H1 (cell line): Measurements from ENCODE around the gene C17orf107. TPM values are rescaled to one million over a fixed set of nuclear protein-coding genes. Genes with fewer than 3 reads are reported as not detected.

Source experiments
- BCL11A ChIP-seq, 2 experiments: IDR thresholded peaks; one replicate each; pipeline ENCODE4 v1.6.1; 2011; ENCODE audit warnings: low read depth in 2 of 2, low read length in 2 of 2, mild to moderate bottlenecking in 2 of 2
- CREB1 ChIP-seq: IDR thresholded peaks from 2 replicates; pipeline ENCODE4 v1.6.1; 2012; ENCODE audit warnings: inconsistent platforms
- KDM4A ChIP-seq: IDR thresholded peaks from one replicate; pipeline ENCODE4 v1.7.1; 2012; ENCODE audit warnings: low read depth, mild to moderate bottlenecking, moderate library complexity, low read length, inconsistent platforms; ENCODE audit not compliant: severe bottlenecking
- POLR2AphosphoS5 ChIP-seq: IDR thresholded peaks from 2 replicates; pipeline ENCODE4 v1.6.1; 2011; ENCODE audit warnings: low read depth, low read length
- POU5F1 ChIP-seq: IDR thresholded peaks from 2 replicates; pipeline ENCODE4 v1.6.1; 2011; ENCODE audit warnings: low read depth, mild to moderate bottlenecking, low read length, moderate library complexity
- SIN3A ChIP-seq, 2 experiments: IDR thresholded peaks in 1 of 2; conservative IDR thresholded peaks in 1 of 2; 2 replicates each; pipeline ENCODE4 v1.6.1; 2011 to 2012; ENCODE audit warnings: low read length in 2 of 2, improper control_type of control experiment in 1 of 2, low read depth in 1 of 2, mild to moderate bottlenecking in 1 of 2
- SIRT6 ChIP-seq: IDR thresholded peaks from one replicate; pipeline ENCODE4 v1.7.1; 2012; ENCODE audit warnings: low read length, inconsistent platforms
- SP2 ChIP-seq: IDR thresholded peaks from 2 replicates; pipeline ENCODE4 v1.6.1; 2012; ENCODE audit warnings: mild to moderate bottlenecking, low read length, inconsistent platforms
- TAF7 ChIP-seq: optimal IDR thresholded peaks from 2 replicates; pipeline ENCODE3; 2011; ENCODE audit warnings: low read depth, mild to moderate bottlenecking, inconsistent platforms, low read length, moderate library complexity, borderline replicate concordance
- polyA plus RNA-seq, 7 experiments: library from polyadenylated mRNA; depleted of rRNA in 3 of 7; stranded (reverse) in 5 of 7; unstranded in 2 of 7; fragments of >200 nt in 5 of 7; fragments of 200-250 nt in 2 of 7; gene quantifications; 1 replicate in 5 of 7; 2 replicates in 1 of 7; 4 replicates in 1 of 7; pipeline versions ENCODE4 v1.2.1 to v1.2.3, GENCODE V29; 2011 to 2013; ENCODE audit warnings: missing spikeins in 2 of 7, mixed read lengths in 2 of 7
- total RNA-seq: library from RNA; stranded (reverse); fragmentation: NEBNext Ultra II Directional; extraction: Animal tissue kit (Norgen Biotek cat#: 25700); gene quantifications from 2 replicates; pipeline ENCODE4 v1.2.1, GENCODE V29; 2021
- TF ChIP-seq, protein P1 (sequence below): fragments of 300-600 bp; sonication (generic); IDR thresholded peaks from 2 replicates; pipeline ENCODE4 v1.7.1; 2012; ENCODE audit warnings: low read length, moderate library complexity, mild to moderate bottlenecking, inconsistent platforms; ENCODE audit not compliant: insufficient replicate concordance
- TF ChIP-seq, protein P2 (sequence below): IDR thresholded peaks from 2 replicates; pipeline ENCODE4 v1.6.1; 2012; ENCODE audit warnings: low read length, inconsistent platforms

C17orf107 gene
- total and polyA plus RNA-seq, 2 of the 8 experiments (the other 6 are each of a cell fraction or from before 2014, with no cell fraction given): 0.39 to 0.45 TPM

- TF ChIP-seq, protein P1, sequence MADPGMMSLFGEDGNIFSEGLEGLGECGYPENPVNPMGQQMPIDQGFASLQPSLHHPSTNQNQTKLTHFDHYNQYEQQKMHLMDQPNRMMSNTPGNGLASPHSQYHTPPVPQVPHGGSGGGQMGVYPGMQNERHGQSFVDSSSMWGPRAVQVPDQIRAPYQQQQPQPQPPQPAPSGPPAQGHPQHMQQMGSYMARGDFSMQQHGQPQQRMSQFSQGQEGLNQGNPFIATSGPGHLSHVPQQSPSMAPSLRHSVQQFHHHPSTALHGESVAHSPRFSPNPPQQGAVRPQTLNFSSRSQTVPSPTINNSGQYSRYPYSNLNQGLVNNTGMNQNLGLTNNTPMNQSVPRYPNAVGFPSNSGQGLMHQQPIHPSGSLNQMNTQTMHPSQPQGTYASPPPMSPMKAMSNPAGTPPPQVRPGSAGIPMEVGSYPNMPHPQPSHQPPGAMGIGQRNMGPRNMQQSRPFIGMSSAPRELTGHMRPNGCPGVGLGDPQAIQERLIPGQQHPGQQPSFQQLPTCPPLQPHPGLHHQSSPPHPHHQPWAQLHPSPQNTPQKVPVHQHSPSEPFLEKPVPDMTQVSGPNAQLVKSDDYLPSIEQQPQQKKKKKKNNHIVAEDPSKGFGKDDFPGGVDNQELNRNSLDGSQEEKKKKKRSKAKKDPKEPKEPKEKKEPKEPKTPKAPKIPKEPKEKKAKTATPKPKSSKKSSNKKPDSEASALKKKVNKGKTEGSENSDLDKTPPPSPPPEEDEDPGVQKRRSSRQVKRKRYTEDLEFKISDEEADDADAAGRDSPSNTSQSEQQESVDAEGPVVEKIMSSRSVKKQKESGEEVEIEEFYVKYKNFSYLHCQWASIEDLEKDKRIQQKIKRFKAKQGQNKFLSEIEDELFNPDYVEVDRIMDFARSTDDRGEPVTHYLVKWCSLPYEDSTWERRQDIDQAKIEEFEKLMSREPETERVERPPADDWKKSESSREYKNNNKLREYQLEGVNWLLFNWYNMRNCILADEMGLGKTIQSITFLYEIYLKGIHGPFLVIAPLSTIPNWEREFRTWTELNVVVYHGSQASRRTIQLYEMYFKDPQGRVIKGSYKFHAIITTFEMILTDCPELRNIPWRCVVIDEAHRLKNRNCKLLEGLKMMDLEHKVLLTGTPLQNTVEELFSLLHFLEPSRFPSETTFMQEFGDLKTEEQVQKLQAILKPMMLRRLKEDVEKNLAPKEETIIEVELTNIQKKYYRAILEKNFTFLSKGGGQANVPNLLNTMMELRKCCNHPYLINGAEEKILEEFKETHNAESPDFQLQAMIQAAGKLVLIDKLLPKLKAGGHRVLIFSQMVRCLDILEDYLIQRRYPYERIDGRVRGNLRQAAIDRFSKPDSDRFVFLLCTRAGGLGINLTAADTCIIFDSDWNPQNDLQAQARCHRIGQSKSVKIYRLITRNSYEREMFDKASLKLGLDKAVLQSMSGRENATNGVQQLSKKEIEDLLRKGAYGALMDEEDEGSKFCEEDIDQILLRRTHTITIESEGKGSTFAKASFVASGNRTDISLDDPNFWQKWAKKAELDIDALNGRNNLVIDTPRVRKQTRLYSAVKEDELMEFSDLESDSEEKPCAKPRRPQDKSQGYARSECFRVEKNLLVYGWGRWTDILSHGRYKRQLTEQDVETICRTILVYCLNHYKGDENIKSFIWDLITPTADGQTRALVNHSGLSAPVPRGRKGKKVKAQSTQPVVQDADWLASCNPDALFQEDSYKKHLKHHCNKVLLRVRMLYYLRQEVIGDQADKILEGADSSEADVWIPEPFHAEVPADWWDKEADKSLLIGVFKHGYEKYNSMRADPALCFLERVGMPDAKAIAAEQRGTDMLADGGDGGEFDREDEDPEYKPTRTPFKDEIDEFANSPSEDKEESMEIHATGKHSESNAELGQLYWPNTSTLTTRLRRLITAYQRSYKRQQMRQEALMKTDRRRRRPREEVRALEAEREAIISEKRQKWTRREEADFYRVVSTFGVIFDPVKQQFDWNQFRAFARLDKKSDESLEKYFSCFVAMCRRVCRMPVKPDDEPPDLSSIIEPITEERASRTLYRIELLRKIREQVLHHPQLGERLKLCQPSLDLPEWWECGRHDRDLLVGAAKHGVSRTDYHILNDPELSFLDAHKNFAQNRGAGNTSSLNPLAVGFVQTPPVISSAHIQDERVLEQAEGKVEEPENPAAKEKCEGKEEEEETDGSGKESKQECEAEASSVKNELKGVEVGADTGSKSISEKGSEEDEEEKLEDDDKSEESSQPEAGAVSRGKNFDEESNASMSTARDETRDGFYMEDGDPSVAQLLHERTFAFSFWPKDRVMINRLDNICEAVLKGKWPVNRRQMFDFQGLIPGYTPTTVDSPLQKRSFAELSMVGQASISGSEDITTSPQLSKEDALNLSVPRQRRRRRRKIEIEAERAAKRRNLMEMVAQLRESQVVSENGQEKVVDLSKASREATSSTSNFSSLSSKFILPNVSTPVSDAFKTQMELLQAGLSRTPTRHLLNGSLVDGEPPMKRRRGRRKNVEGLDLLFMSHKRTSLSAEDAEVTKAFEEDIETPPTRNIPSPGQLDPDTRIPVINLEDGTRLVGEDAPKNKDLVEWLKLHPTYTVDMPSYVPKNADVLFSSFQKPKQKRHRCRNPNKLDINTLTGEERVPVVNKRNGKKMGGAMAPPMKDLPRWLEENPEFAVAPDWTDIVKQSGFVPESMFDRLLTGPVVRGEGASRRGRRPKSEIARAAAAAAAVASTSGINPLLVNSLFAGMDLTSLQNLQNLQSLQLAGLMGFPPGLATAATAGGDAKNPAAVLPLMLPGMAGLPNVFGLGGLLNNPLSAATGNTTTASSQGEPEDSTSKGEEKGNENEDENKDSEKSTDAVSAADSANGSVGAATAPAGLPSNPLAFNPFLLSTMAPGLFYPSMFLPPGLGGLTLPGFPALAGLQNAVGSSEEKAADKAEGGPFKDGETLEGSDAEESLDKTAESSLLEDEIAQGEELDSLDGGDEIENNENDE: no peak
- TF ChIP-seq SIN3A (conservative IDR thresholded peaks at IDR 0.05 in 1 of 2, IDR thresholded peaks at IDR 0.05 in 1 of 2; ENCODE audit: low read depth in 1 of 2, low read length in 2 of 2) (no peak), POU5F1 (no peak), KDM4A (no peak), POLR2AphosphoS5 (no peak), TAF7 (no peak), SIRT6 (no peak), BCL11A (IDR thresholded peaks at IDR 0.05; ENCODE audit: low read depth in 2 of 2, low read length in 2 of 2) (no peak), CREB1 (no peak), SP2 (no peak)
- TF ChIP-seq, protein P2, sequence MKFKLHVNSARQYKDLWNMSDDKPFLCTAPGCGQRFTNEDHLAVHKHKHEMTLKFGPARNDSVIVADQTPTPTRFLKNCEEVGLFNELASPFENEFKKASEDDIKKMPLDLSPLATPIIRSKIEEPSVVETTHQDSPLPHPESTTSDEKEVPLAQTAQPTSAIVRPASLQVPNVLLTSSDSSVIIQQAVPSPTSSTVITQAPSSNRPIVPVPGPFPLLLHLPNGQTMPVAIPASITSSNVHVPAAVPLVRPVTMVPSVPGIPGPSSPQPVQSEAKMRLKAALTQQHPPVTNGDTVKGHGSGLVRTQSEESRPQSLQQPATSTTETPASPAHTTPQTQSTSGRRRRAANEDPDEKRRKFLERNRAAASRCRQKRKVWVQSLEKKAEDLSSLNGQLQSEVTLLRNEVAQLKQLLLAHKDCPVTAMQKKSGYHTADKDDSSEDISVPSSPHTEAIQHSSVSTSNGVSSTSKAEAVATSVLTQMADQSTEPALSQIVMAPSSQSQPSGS: no peak
Observed at GRCh38 chr17:4933646-4934045, 34.3 kb downstream of the C17orf107 start (continued).
